Keratinocyte (primary cell): ENCODE measurements around the gene PCDH15. TPM values are rescaled to one million over a fixed set of nuclear protein-coding genes. Genes with fewer than 3 reads are reported as not detected.

Experiments used
- DNase-seq: peaks from one replicate; pipeline ENCODE4 v3.0.0-alpha.2; 2011; ENCODE audit warnings: low read depth, missing footprints, low spot score
- FAIRE-seq: peaks from 2 replicates; lab custom pipeline; 2011; peaks lifted over from hg19 to GRCh38; lab: Jason Lieb, UNC
- H2AFZ ChIP-seq: 2 replicates; pipeline ENCODE4 v1.6.0; 2012; ENCODE audit warnings: low read length, control low read depth, inconsistent platforms; ENCODE audit not compliant: control insufficient read depth
- H3K27ac ChIP-seq: 2 replicates; pipeline ENCODE4 v1.5.1; 2011; ENCODE audit warnings: low read length; ENCODE audit not compliant: control insufficient read depth, insufficient read depth
- H3K27me3 ChIP-seq: 3 replicates; pipeline ENCODE4 v1.6.0; 2011; ENCODE audit warnings: low read length; ENCODE audit not compliant: control insufficient read depth, insufficient read depth; ENCODE audit errors: extremely low read depth
- H3K36me3 ChIP-seq, 2 experiments: 2 replicates in 1 of 2; 3 replicates in 1 of 2; pipeline ENCODE4 v1.5.1; 2011; ENCODE audit warnings: low read length in 2 of 2, mild to moderate bottlenecking in 1 of 2; ENCODE audit not compliant: control insufficient read depth in 2 of 2, insufficient read depth in 2 of 2; ENCODE audit errors: extremely low read depth in 1 of 2
- H3K4me1 ChIP-seq: 3 replicates; pipeline ENCODE4 v1.5.1; 2011; ENCODE audit warnings: low read length; ENCODE audit not compliant: control insufficient read depth, insufficient read depth; ENCODE audit errors: extremely low read depth
- H3K4me2 ChIP-seq: 3 replicates; pipeline ENCODE4 v1.6.0; 2011; ENCODE audit warnings: low read depth, low read length; ENCODE audit not compliant: control insufficient read depth, insufficient read depth; ENCODE audit errors: extremely low read depth
- H3K4me3 ChIP-seq, 3 experiments: fragments of 200-600 bp in 1 of 3; sonication (generic) in 1 of 3; 2 replicates in 2 of 3; 3 replicates in 1 of 3; pipeline ENCODE4 v1.5.1; 2011 to 2016; ENCODE audit warnings: low read length in 3 of 3, mild to moderate bottlenecking in 3 of 3, control low read depth in 2 of 3, inconsistent platforms in 1 of 3, low read depth in 1 of 3, mixed read lengths in 1 of 3, mixed run types in 1 of 3, moderate library complexity in 1 of 3; ENCODE audit not compliant: control insufficient read depth in 2 of 3, insufficient read depth in 2 of 3; ENCODE audit errors: extremely low read depth in 1 of 3
- H3K79me2 ChIP-seq: 2 replicates; pipeline ENCODE4 v1.6.0; 2012; ENCODE audit warnings: low read length; ENCODE audit not compliant: control insufficient read depth, insufficient read depth
- H3K9ac ChIP-seq: 3 replicates; pipeline ENCODE4 v1.6.0; 2011; ENCODE audit warnings: low read length; ENCODE audit not compliant: control insufficient read depth, insufficient read depth; ENCODE audit errors: extremely low read depth
- H3K9me1 ChIP-seq: 3 replicates; pipeline ENCODE4 v1.6.0; 2011; ENCODE audit warnings: low read length; ENCODE audit not compliant: control insufficient read depth, insufficient read depth; ENCODE audit errors: extremely low read depth
- H3K9me3 ChIP-seq: 2 replicates; pipeline ENCODE4 v1.5.1; 2012; ENCODE audit warnings: low read depth, low read length; ENCODE audit not compliant: control insufficient read depth
- H4K20me1 ChIP-seq: 3 replicates; pipeline ENCODE4 v1.6.0; 2011; ENCODE audit warnings: low read length; ENCODE audit not compliant: control insufficient read depth, insufficient read depth; ENCODE audit errors: extremely low read depth
- EZH2 ChIP-seq: IDR thresholded peaks from one replicate; pipeline ENCODE4 v1.6.1; 2012; ENCODE audit warnings: inconsistent platforms, mild to moderate bottlenecking, low read length, moderate library complexity
- dilution Hi-C: fragments of 300-500 bp; cut with MboI; formaldehyde crosslinking; loops from one replicate; pipeline ENCODE4 v1.7.0; 2020; ENCODE audit warnings: low sequenced_read_pairs; ENCODE audit not compliant: extremely low pct_ligation_motif_present
- polyA plus RNA-seq, 5 experiments: library from polyadenylated mRNA; depleted of rRNA in 3 of 5; stranded (reverse) in 3 of 5; stranded (forward) in 1 of 5; unstranded in 1 of 5; fragments of >200 nt; gene quantifications; 1 replicate in 1 of 5; 2 replicates in 3 of 5; 3 replicates in 1 of 5; pipeline versions ENCODE4 v1.2.1 to v1.2.3, GENCODE V29; 2011 to 2012; ENCODE audit warnings: missing spikeins in 2 of 5, low read depth in 1 of 5, low replicate concordance in 1 of 5
- TF ChIP-seq, protein P1 (sequence below), 3 experiments: IDR thresholded peaks in 1 of 3; conservative IDR thresholded peaks in 1 of 3; optimal IDR thresholded peaks in 1 of 3; 2 replicates in 2 of 3; 3 replicates in 1 of 3; pipeline versions ENCODE3 to v1.5.1; 2011; ENCODE audit warnings: low read length in 3 of 3, mild to moderate bottlenecking in 3 of 3, moderate library complexity in 2 of 3, control low read depth in 1 of 3, inconsistent platforms in 1 of 3; ENCODE audit not compliant: insufficient read depth in 2 of 3; ENCODE audit errors: extremely low read depth in 1 of 3

Gene PCDH15
- polyA plus RNA-seq, 1 donor (not counting 4 experiments of a cell fraction or from before 2014, with no cell fraction given), result not detected

DNA sequence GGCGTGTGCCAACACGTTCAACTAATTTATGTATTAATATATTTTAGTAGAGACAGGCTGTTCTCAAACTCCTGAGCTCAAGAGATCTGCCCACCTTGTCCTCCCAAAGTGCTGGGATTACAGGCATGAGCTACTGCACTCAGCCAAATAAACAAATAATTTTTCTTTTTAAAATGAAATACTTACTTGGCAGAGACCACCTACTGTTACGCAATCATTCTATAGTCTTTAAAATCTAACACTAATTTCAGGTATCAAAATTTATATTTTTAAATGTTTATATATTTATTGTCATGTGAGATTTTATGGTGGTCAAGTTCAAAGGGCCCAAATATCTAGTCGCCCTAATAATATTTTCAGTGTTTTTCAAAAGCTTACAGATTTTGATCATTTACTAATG is 323.3 kb downstream of the PCDH15 start:
- no peak for FAIRE-seq
- dilution Hi-C loops, result no loop called here
- DNase-seq, result no peak

GRCh38 chr10:54470324-54470631 is 330.8 kb downstream of the PCDH15 start:
- H3K27ac ChIP-seq, result no peak overlapping the region
- H4K20me1 ChIP-seq, result no peaks in the 10 kb centered on the region
- TF ChIP-seq, protein P1, sequence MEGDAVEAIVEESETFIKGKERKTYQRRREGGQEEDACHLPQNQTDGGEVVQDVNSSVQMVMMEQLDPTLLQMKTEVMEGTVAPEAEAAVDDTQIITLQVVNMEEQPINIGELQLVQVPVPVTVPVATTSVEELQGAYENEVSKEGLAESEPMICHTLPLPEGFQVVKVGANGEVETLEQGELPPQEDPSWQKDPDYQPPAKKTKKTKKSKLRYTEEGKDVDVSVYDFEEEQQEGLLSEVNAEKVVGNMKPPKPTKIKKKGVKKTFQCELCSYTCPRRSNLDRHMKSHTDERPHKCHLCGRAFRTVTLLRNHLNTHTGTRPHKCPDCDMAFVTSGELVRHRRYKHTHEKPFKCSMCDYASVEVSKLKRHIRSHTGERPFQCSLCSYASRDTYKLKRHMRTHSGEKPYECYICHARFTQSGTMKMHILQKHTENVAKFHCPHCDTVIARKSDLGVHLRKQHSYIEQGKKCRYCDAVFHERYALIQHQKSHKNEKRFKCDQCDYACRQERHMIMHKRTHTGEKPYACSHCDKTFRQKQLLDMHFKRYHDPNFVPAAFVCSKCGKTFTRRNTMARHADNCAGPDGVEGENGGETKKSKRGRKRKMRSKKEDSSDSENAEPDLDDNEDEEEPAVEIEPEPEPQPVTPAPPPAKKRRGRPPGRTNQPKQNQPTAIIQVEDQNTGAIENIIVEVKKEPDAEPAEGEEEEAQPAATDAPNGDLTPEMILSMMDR (optimal IDR thresholded peaks at IDR 0.05 in 1 of 3, IDR thresholded peaks at IDR 0.05 in 1 of 3, conservative IDR thresholded peaks at IDR 0.05 in 1 of 3; ENCODE audit: extremely low read depth in 1 of 3, insufficient read depth in 2 of 3, low read length in 3 of 3), result no peak
- TF ChIP-seq EZH2, result no peak
- H3K27me3 ChIP-seq, result no peaks in the 10 kb centered on the region
- H2AFZ ChIP-seq, result no peak overlapping the region
- H3K9me1 ChIP-seq, result no peaks in the 10 kb centered on the region
- H3K9me3 ChIP-seq, result peaks cover 2% of the 10 kb centered on the region
- DNase-seq (no peak), FAIRE-seq (no peak)
- dilution Hi-C loops, result no loop called here
- H3K4me3 ChIP-seq, result no peak overlapping the region
- no peaks in the 10 kb centered on the region for H3K4me1 ChIP-seq
- no peaks in the 10 kb centered on the region for H3K79me2 ChIP-seq
- no peak overlapping the region for H3K9ac ChIP-seq
- H3K36me3 ChIP-seq, result no peaks in the 10 kb centered on the region
- H3K4me2 ChIP-seq, result no peak overlapping the region

More for the DNA sequence above, 323.3 kb downstream of the PCDH15 start:
- no peak overlapping the region for H3K9ac ChIP-seq
- H3K9me3 ChIP-seq, result no peaks in the 10 kb centered on the region
- H3K79me2 ChIP-seq, result no peaks in the 10 kb centered on the region
- no peaks in the 10 kb centered on the region for H3K27me3 ChIP-seq
- no peak overlapping the region for H2AFZ ChIP-seq
- no peak overlapping the region for H3K27ac ChIP-seq
- no peaks in the 10 kb centered on the region for H3K4me1 ChIP-seq
- no peaks in the 10 kb centered on the region for H3K36me3 ChIP-seq
- no peak overlapping the region for H3K4me3 ChIP-seq
- TF ChIP-seq, protein P1 (optimal IDR thresholded peaks at IDR 0.05 in 1 of 3, IDR thresholded peaks at IDR 0.05 in 1 of 3, conservative IDR thresholded peaks at IDR 0.05 in 1 of 3; ENCODE audit: extremely low read depth in 1 of 3, insufficient read depth in 2 of 3, low read length in 3 of 3), result no peak
- TF ChIP-seq EZH2, result no peak
- H3K9me1 ChIP-seq, result no peaks in the 10 kb centered on the region
- no peaks in the 10 kb centered on the region for H4K20me1 ChIP-seq
- H3K4me2 ChIP-seq, result no peak overlapping the region
